HepG2 (cell line): ENCODE measurements around the gene ZNF780B. TPM values are rescaled to one million over a fixed set of nuclear protein-coding genes. Genes with fewer than 3 reads are reported as not detected.

Source experiments
- ATAC-seq: fragments of 200-7000 bp; cut with Tn5 transposase; 3 replicates; pipeline ENCODE4 v1.9.1; 2020; ENCODE audit warnings: mild to moderate bottlenecking, moderate library complexity
- BruUV-seq: library from RNA; stranded (reverse); fragments of 400-500 nt; replicated peaks from 2 replicates; lab custom pipeline; 2021; lab: Mats Ljungman, UMichigan
- CTCF ChIA-PET: fragments of 300-600 bp; formaldehyde crosslinking; extraction: SDS; loops from one replicate; lab custom pipeline; 2021; ENCODE audit warnings: low total read pairs, inconsistent platforms, low intra/inter-chr PET ratio; lab: Yijun Ruan, JAX
- POLR2A ChIA-PET: fragments of 350-600 bp; sonication (Branson Sonifier 250); formaldehyde crosslinking; loops from one replicate; lab custom pipeline; 2020; ENCODE audit warnings: antibody characterized with exemption, inconsistent platforms; lab: Yijun Ruan, JAX
- DNase-seq: peaks from one replicate; pipeline ENCODE4 v3.0.0-alpha.2; 2015; ENCODE audit warnings: low spot score
- FAIRE-seq: peaks from 3 replicates; lab custom pipeline; 2011; peaks lifted over from hg19 to GRCh38; lab: Jason Lieb, UNC
- H2AFZ ChIP-seq: one replicate; pipeline ENCODE4 v1.6.1; 2011; ENCODE audit warnings: low read length, inconsistent platforms
- H3K27ac ChIP-seq: fragments of 300-600 bp; 3 replicates; pipeline ENCODE4 v1.8.0; 2011; ENCODE audit warnings: mixed run types, mild to moderate bottlenecking, mixed read lengths, low read length, inconsistent platforms; ENCODE audit not compliant: insufficient read depth; ENCODE audit errors: extremely low read length
- H3K27me3 ChIP-seq, 2 experiments: fragments of 200-600 bp in 1 of 2; 2 replicates in 1 of 2; 3 replicates in 1 of 2; pipeline versions ENCODE4 v1.6.0 to v1.8.0; 2011; ENCODE audit warnings: low read length in 2 of 2, mild to moderate bottlenecking in 2 of 2, moderate library complexity in 2 of 2, inconsistent platforms in 1 of 2; ENCODE audit not compliant: insufficient read depth in 2 of 2, control insufficient read depth in 1 of 2
- H3K36me3 ChIP-seq, 2 experiments: fragments of 200-600 bp in 1 of 2; replicated peaks in 1 of 2; 2 replicates in 1 of 2; 3 replicates in 1 of 2; pipeline versions ENCODE4 v1.5.1 to v1.8.0; 2011; ENCODE audit warnings: low read length in 2 of 2, inconsistent platforms in 1 of 2; ENCODE audit not compliant: insufficient read depth in 2 of 2, control insufficient read depth in 1 of 2
- H3K4me1 ChIP-seq: 2 replicates; pipeline ENCODE4 v1.5.1; 2012; ENCODE audit warnings: low read length, inconsistent platforms; ENCODE audit not compliant: insufficient read depth
- H3K4me2 ChIP-seq: 2 replicates; pipeline ENCODE4 v1.6.0; 2011; ENCODE audit warnings: low read depth, low read length, inconsistent platforms
- H3K4me3 ChIP-seq, 3 experiments: fragments of 200-600 bp in 1 of 3; sonication (generic), shearing (Covaris generic) in 1 of 3; replicated peaks in 1 of 3; 2 replicates each; pipeline ENCODE4 v1.5.1; 2011 to 2016; ENCODE audit warnings: low read length in 3 of 3, inconsistent platforms in 2 of 3, low read depth in 2 of 3, mild to moderate bottlenecking in 2 of 3, control low read depth in 1 of 3, mixed read lengths in 1 of 3; ENCODE audit not compliant: insufficient read depth in 1 of 3
- H3K79me2 ChIP-seq: one replicate; pipeline ENCODE4 v1.6.1; 2011; ENCODE audit warnings: low read length, inconsistent platforms; ENCODE audit not compliant: insufficient read depth
- H3K9ac ChIP-seq: 2 replicates; pipeline ENCODE4 v1.6.0; 2011; ENCODE audit warnings: mild to moderate bottlenecking, low read depth, low read length, inconsistent platforms; ENCODE audit not compliant: insufficient read depth
- H3K9me3 ChIP-seq: 2 replicates; pipeline ENCODE4 v1.5.1; 2012; ENCODE audit warnings: mild to moderate bottlenecking, low read length
- H4K20me1 ChIP-seq: 2 replicates; pipeline ENCODE4 v1.6.0; 2011; ENCODE audit warnings: inconsistent platforms, mild to moderate bottlenecking, low read length, moderate library complexity; ENCODE audit not compliant: insufficient read depth
- KDM5A ChIP-seq: fragments of 200-600 bp; sonication (generic); IDR thresholded peaks from 2 replicates; pipeline ENCODE4 v1.7.0; 2018; ENCODE audit warnings: antibody characterized with exemption, mild to moderate bottlenecking, low read length, borderline replicate concordance
- SMYD3 ChIP-seq: sonication (generic); formaldehyde crosslinking; IDR thresholded peaks from 2 replicates; pipeline ENCODE4 v1.8.1; 2023; ENCODE audit warnings: mild to moderate bottlenecking, missing genetic modification reagents
- ZNF253 ChIP-seq: sonication (generic); formaldehyde crosslinking; IDR thresholded peaks from 2 replicates; pipeline ENCODE4 v1.8.0; 2022; ENCODE audit warnings: mild to moderate bottlenecking, missing genetic modification reagents, borderline replicate concordance
- ZNF292 ChIP-seq: sonication (generic); formaldehyde crosslinking; IDR thresholded peaks from 2 replicates; pipeline ENCODE4 v1.8.1; 2022; ENCODE audit warnings: mild to moderate bottlenecking, low read depth, missing genetic modification reagents, borderline replicate concordance
- WGBS: methylation state at CpG from one replicate; pipeline ENCODE4 v1.1.6; 2017; ENCODE audit warnings: low lambda C conversion rate; 5-methylcytosine and 5-hydroxymethylcytosine counted together
- in situ Hi-C: cut with HindIII; loops from 2 replicates; pipeline ENCODE4 v1.10.0; 2017; ENCODE audit warnings: low pct_unique_long_range_greater_than_20kb; ENCODE audit not compliant: extremely low pct_ligation_motif_present
- intact Hi-C: fragments of 100-400 bp; cut with micrococcal nuclease; formaldehyde crosslinking; loops from one replicate; pipeline ENCODE4 v1.10.0; 2022; ENCODE audit not compliant: unreplicated experiment
- polyA plus RNA-seq, 8 experiments: library from polyadenylated mRNA; depleted of rRNA in 3 of 8; stranded (reverse) in 7 of 8; unstranded in 1 of 8; fragments of >200 nt; fragmentation: Illumina TruSeq in 4 of 8; extraction: Trizol in 4 of 8; gene quantifications; 2 replicates each; pipeline versions ENCODE4 v1.2.1 to v1.2.3, GENCODE V29; 2011 to 2016; ENCODE audit warnings: low read depth in 4 of 8, missing spikeins in 1 of 8, mixed read lengths in 1 of 8; ENCODE audit not compliant: insufficient read depth in 1 of 8
- total RNA-seq, 5 experiments: library from RNA; depleted of rRNA; stranded (reverse); fragments of >200 nt; fragmentation: Illumina TruSeq; extraction: Trizol; gene quantifications; 2 replicates each; pipeline ENCODE4 v1.2.3, GENCODE V29; 2016; ENCODE audit warnings: low read depth in 1 of 5
- TF ChIP-seq, protein P1 (sequence below): sonication (generic); formaldehyde crosslinking; IDR thresholded peaks from 2 replicates; pipeline ENCODE4 v1.4.0; 2020; ENCODE audit warnings: missing genetic modification reagents

ZNF780B gene
- total and polyA plus RNA-seq, 2 of the 13 experiments (the other 11 are each of a cell fraction or from before 2014, with no cell fraction given) = 6.6 to 21.9 TPM

DNA sequence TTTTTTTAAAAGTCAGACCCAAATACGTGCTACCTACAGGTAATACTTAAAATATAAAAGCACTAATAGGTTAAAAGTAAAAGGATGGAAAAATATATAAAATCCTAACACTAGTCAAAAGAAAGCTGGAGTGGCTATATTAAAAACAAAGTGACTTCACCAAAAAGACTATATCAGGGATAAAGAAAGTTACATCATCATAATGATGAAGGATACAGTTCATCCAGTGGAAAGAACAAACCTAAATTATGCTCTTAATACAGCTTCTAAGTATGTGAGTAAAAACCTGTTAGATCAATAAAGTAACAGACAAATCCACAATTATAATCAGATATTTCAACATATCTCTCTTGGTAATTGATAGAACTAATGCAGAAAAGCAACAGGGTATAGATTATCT, 1.1 kb upstream of the ZNF780B start:
- peaks cover 38% of the 10 kb centered on the region for H3K79me2 ChIP-seq
- H3K36me3 ChIP-seq = no peaks in the 10 kb centered on the region
- peaks cover 37% of the 10 kb centered on the region for H3K4me1 ChIP-seq
- H3K27ac ChIP-seq = no peak overlapping the region
- 87% methylated on average over 1 of the region's 1 CpG for WGBS
- intact Hi-C loops (loop anchor here (5.0 kb wide), 1 partner anchor 35 kb away; the partner anchor contains the start of gene ZNF780A), in situ Hi-C loops (no loop called here)
- FAIRE-seq (no peak), DNase-seq (no peak), ATAC-seq (no peak)
- BruUV-seq = no TSS peak
- POLR2A ChIA-PET = interaction anchor here (3.2 kb wide), 1 partner anchor 33 kb away, joined by 15 read pairs; the partner anchor contains the start of gene ZNF780A
- H3K9ac ChIP-seq = no peak overlapping the region
- peak overlapping the region in 2 of 3 experiments; percentile 80 to 84; a peak in 2 of 6 replicates for H3K4me3 ChIP-seq
- H3K4me2 ChIP-seq = 0 out of 2 replicates have a peak overlapping the region, but pooled peaks have one; percentile 79
- CTCF ChIA-PET = no interaction called here
- H2AFZ ChIP-seq = no peak overlapping the region
- peaks cover 3% of the 10 kb centered on the region; the same call in 1 of the 2 replicates for H4K20me1 ChIP-seq
- TF ChIP-seq ZNF253 (CRISPR knock-in tag) = no peak
- TF ChIP-seq ZNF292 (CRISPR knock-in tag) = no peak
- TF ChIP-seq, all 625 proteins: peak for 0
- no peaks in the 10 kb centered on the region; a peak in 1 of 5 replicates for H3K27me3 ChIP-seq
- H3K9me3 ChIP-seq = peaks cover 19% of the 10 kb centered on the region

DNA sequence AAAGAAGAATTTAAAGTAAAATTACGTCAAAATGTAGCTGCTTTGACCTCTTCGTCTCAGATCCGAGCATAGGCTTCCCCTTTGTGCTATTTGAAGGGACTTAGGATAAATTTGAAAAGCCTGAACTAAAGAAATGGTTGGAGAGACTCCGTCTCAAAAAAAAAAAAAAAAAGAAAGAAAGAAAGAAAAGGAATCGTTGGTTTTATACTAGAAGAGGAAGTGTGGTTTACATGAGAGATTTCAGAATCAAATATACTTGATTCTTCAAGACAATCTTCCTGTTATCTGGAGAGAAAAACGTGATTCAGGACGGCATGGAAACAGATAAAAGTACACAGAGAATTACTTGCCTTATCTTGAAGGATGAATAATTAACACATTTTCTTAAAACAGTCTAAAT, 474 bp upstream of the ZNF780B start:
- Histone ChIP-seq H3K27me3 (no peaks in the 10 kb centered on the region; a peak in 1 of 5 replicates), H3K9me3 (peaks cover 19% of the 10 kb centered on the region), H4K20me1 (peaks cover 3% of the 10 kb centered on the region; the same call in 1 of the 2 replicates), H2AFZ (peak overlapping the region; percentile 92), H3K27ac (peak overlapping the region; percentile 65), H3K9ac (peak overlapping the region; percentile 85), H3K36me3 (no peaks in the 10 kb centered on the region), H3K79me2 (peaks cover 44% of the 10 kb centered on the region), H3K4me1 (peaks cover 43% of the 10 kb centered on the region), H3K4me3 (peak overlapping the region; percentile 80 to 90 (median 84)), H3K4me2 (peak overlapping the region; percentile 79)
- TF ChIP-seq, protein P1, sequence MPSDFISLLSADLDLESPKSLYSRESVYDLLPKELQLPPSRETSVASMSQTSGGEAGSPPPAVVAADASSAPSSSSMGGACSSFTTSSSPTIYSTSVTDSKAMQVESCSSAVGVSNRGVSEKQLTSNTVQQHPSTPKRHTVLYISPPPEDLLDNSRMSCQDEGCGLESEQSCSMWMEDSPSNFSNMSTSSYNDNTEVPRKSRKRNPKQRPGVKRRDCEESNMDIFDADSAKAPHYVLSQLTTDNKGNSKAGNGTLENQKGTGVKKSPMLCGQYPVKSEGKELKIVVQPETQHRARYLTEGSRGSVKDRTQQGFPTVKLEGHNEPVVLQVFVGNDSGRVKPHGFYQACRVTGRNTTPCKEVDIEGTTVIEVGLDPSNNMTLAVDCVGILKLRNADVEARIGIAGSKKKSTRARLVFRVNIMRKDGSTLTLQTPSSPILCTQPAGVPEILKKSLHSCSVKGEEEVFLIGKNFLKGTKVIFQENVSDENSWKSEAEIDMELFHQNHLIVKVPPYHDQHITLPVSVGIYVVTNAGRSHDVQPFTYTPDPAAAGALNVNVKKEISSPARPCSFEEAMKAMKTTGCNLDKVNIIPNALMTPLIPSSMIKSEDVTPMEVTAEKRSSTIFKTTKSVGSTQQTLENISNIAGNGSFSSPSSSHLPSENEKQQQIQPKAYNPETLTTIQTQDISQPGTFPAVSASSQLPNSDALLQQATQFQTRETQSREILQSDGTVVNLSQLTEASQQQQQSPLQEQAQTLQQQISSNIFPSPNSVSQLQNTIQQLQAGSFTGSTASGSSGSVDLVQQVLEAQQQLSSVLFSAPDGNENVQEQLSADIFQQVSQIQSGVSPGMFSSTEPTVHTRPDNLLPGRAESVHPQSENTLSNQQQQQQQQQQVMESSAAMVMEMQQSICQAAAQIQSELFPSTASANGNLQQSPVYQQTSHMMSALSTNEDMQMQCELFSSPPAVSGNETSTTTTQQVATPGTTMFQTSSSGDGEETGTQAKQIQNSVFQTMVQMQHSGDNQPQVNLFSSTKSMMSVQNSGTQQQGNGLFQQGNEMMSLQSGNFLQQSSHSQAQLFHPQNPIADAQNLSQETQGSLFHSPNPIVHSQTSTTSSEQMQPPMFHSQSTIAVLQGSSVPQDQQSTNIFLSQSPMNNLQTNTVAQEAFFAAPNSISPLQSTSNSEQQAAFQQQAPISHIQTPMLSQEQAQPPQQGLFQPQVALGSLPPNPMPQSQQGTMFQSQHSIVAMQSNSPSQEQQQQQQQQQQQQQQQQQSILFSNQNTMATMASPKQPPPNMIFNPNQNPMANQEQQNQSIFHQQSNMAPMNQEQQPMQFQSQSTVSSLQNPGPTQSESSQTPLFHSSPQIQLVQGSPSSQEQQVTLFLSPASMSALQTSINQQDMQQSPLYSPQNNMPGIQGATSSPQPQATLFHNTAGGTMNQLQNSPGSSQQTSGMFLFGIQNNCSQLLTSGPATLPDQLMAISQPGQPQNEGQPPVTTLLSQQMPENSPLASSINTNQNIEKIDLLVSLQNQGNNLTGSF (CRISPR knock-in tag) = no peak
- peak; percentile 2; the same call in 1 of the 2 replicates for TF ChIP-seq KDM5A
- TF ChIP-seq SMYD3 (CRISPR knock-in tag) = 0 out of 2 replicates have a peak, but pooled peaks have one; percentile 12
- ChIA-PET POLR2A (interaction anchor here (1.0 to 3.2 kb wide), 3 partner anchors 28 to 86 kb away, joined by 4 to 15 read pairs (median 4); partner anchors contain the start of gene ZNF780A), CTCF (no interaction called here)
- in situ Hi-C loops = no loop called here
- DNase-seq (no peak), ATAC-seq (no peak), FAIRE-seq (no peak)
- intact Hi-C loops = loop anchor here (5.0 kb wide), 1 partner anchor 36 kb away; the partner anchor contains the start of gene ZNF780A
- WGBS = 2% methylated on average over 7 of the region's 7 CpGs
- TSS peak; percentile 84 for BruUV-seq
